ENCODE measurements around the gene RNPEPL1. TPM values are rescaled to one million over a fixed set of nuclear protein-coding genes. Genes with fewer than 3 reads are reported as not detected.
"Not testable (repeated sequence)": the region's sequence is repeated elsewhere in the genome, so short reads cannot be mapped to it uniquely, and the experiment has no call there.

RNPEPL1 gene
- total RNA-seq, 2 experiments from 2014 or later = 124 TPM

DNA sequence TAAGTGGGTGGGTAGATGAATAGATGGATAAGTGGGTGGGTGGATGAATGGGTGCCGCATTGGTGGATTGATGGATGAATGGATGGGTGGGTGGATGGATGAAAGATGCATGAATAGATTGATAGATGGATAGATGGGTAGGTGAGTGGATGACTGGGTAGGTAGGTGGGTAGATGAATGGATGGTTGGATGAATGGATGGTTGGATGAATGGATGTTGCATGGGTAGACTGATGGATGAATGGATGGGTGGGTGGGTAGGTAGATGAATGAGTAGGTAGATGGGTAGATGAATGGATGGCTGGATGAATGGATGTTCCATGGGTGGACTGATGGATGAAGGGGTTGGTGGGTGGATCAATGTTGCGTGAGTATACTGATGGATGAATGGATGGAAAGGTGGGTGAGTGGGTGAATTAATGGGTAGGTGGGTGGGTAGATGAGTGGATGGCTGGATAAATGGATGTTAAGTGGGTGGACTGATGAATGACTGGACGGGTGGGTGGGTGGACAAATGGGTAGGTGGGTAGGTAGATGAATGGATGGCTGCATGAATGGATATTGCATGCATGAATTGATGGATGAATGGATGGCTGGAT lies 41.0 kb upstream of the RNPEPL1 start:
- POLR2A ChIA-PET = no interaction called here
- Mint-ChIP-seq H3K36me3 (peaks cover 86% of the 10 kb centered on the region), H3K9me3 (peaks cover 47% of the 10 kb centered on the region), H3K4me3 (no peak overlapping the region), H3K27ac (no peak overlapping the region), H3K4me1 (peaks cover 1% of the 10 kb centered on the region), H3K27me3 (no peaks in the 10 kb centered on the region)
- no peak for ATAC-seq (ENCODE audit: low read depth)
- DNase-seq = no peak

DNA sequence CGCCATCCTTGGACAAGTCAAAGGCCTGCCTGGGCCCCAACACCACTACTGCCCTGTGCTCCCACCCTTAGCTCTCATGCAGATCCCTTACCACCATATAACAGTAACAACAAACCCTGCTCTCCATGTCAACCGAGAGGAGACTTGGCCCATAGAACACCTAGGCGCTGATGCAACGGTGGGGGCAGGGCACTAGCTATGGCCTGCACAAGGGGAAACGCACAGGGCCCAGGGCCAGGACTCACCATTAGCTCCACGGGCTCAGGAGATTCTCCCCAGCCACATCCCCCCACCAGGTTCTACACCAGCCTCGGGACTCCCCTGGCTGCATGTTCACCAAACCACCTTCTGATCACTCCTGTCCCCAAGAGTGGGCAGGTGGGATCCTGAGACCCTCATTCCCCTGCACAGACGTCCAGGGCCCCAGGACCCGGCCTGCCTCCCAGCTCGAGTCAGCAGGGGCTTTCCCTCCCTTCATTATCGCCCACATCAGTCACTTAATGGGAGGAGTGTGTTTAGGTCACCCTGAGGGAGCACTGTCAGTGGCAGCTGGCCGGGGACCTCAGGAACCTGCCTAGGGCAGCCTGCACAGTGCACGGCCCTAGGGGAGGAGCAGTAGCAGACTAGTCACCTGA lies 39.8 kb upstream of the RNPEPL1 start:
- Mint-ChIP-seq H3K36me3 (peaks cover 86% of the 10 kb centered on the region), H3K4me3 (no peak overlapping the region), H3K9me3 (peaks cover 47% of the 10 kb centered on the region), H3K27me3 (no peaks in the 10 kb centered on the region), H3K27ac (no peak overlapping the region), H3K4me1 (peaks cover 1% of the 10 kb centered on the region)
- no peak for DNase-seq
- POLR2A ChIA-PET = no interaction called here
- ATAC-seq (ENCODE audit: low read depth) = no peak

DNA sequence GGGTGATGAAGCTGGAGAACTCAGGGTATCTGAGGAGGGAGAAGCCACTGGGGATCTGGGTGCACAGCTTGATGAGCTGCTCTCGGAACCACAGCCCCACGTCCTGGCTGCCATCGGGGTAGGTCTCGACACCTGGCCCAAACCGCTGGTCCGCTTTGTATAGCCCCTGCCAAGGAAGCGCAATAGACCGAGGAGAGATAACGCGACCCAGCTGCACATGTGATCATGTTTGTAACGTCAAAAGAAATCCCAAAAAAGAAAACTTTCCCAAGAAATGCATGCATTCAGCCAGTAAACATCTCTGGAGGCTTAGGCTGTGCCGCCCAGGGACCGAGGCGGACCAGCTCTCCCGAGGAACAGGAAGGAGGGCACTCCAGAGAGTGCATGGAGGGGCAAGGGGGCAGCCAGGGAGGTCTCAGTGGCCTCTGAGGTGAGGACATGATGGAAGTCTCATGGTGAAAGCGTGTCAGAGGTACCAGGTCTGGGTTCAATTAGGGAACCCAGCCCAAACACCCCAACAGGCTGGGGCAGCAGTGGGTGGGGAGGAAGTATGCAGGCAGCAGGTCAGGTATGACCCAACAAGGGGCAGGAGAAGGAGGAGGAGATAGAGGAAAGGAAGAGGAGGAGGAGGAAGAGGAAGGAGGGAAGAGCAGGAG lies 38.8 kb upstream of the RNPEPL1 start:
- ATAC-seq (ENCODE audit: low read depth) (no peak), DNase-seq (no peak)
- Mint-ChIP-seq H3K27me3 (no peaks in the 10 kb centered on the region), H3K9me3 (peaks cover 45% of the 10 kb centered on the region), H3K27ac (peak overlapping the region; percentile 42), H3K36me3 (peaks cover 86% of the 10 kb centered on the region), H3K4me1 (peaks cover 1% of the 10 kb centered on the region), H3K4me3 (no peak overlapping the region)
- POLR2A ChIA-PET = no interaction called here

DNA sequence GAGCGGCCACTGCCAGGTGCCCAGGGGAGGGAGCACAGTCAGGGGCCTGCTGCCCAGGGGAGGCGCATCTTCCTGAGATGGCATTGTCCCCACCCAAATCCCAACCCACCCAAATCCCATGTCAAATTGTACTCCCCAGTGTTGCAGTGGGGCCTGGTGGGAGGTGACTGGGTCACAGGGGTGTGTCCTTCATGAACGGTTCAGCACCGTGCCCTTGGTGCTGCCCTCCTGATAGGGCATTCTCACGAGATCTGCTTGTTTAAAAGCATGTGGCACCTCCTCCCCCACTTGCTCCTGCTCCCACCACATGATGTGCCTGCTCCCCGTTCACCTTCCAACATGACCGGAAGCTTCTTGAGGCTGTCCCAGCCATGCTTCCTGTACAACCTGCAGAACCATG lies 38.1 kb upstream of the RNPEPL1 start:
- no peak overlapping the region for H3K27ac Mint-ChIP-seq
- H3K4me3 Mint-ChIP-seq = no peak overlapping the region
- DNase-seq (no peak), ATAC-seq (ENCODE audit: low read depth) (no peak)
- POLR2A ChIA-PET = no interaction called here
- H3K27me3 Mint-ChIP-seq = no peaks in the 10 kb centered on the region
- peaks cover 87% of the 10 kb centered on the region for H3K36me3 Mint-ChIP-seq
- peaks cover 41% of the 10 kb centered on the region for H3K9me3 Mint-ChIP-seq
- H3K4me1 Mint-ChIP-seq = no peaks in the 10 kb centered on the region

DNA sequence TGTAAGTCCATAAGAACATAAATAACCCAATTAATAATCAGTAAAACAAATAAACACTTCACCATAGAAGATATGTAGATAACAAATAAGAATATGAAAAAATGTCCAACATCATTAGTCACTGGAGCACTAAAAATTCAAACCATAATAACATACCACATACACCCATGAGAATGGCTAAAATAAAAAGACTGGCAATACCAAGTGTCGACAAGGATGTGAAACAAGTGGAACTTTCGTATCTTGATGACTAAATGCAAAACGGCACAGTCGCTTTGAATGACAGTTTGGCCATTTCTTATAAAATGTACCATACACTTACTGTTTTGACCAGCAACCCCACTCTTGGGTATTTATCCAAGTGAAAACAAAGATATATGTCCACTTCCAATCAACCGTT lies 37.2 kb upstream of the RNPEPL1 start:
- Mint-ChIP-seq H3K36me3 (peaks cover 84% of the 10 kb centered on the region), H3K9me3 (peaks cover 37% of the 10 kb centered on the region), H3K27ac (no peak overlapping the region), H3K27me3 (no peaks in the 10 kb centered on the region), H3K4me1 (no peaks in the 10 kb centered on the region), H3K4me3 (no peak overlapping the region)
- POLR2A ChIA-PET = no interaction called here
- ATAC-seq (ENCODE audit: low read depth) = no peak
- no peak for DNase-seq

DNA sequence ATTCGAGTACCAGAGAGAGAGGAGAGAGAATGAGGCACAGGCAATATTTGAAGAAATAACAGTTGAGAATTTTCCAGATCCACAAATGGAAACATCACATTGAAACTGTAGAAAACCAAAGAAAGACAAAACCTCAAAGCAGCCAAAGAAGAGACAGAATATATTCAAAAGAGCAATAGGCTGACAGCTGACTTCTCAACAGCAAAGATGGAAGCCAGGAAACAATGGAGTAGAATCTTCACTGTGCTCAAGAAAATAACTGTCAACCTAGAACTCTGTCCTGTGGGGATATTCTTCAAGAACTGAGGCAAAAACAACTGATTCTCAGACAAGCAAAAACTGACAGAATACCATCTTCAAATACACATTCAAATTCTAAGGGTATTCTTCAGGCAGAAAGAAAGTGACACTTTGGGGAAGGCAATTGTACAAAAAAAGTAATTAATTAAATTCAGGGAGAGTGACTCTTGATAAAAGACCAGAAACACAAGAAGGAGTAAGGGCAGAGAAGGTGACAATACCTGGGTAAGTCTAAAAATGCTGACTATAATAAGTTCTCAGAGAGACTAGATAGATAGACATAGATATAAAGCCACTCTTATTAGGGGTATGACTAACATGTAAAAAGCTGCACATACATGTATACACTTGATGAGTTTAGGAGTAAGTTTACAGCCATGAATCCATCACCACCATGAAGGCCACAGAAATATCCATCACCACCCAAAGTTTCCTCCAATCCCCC lies 36.1 kb upstream of the RNPEPL1 start:
- no peak for ATAC-seq (ENCODE audit: low read depth)
- Mint-ChIP-seq H3K27me3 (no peaks in the 10 kb centered on the region), H3K4me1 (no peaks in the 10 kb centered on the region), H3K27ac (no peak overlapping the region), H3K4me3 (no peak overlapping the region), H3K36me3 (peaks cover 74% of the 10 kb centered on the region), H3K9me3 (peaks cover 29% of the 10 kb centered on the region)
- POLR2A ChIA-PET = no interaction called here
- DNase-seq = no peak

DNA sequence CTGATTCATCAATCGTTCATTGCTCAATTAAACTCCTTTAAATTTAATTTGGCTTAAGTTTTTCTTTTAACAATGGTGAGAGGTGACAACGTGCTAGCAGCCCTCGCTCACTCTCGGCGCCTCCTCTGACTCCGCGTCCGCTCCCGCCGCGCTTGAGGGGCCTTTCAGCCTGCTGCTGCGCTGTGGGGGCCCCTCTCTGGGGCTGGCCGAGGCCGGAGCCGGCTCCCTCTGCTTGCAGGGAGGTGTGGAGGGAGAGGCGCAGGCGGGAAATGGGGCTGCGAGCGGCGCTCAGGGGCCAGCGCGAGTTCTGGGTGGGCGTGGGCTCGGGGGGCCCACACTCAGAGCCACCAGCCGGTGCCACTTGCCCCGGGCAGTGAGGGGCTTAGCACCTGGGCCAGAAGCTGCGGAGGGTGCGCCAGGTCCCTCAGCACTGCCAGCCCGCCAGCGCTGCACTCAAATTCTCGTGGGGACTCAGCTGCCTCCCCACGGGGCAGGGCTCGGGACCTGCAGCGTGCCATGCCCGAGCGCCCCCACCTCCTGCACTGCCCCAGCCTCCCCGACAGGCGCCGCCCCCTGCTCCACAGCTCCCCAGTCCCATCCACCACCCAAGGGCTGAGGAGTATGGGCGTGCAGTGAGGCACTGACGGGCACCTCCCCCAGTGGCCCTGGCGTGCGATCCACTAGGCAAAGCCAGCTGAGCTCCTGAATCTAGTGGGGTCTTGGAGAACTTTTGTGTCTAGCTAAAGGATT lies 30.1 kb upstream of the RNPEPL1 start:
- H3K36me3 Mint-ChIP-seq = peaks cover 60% of the 10 kb centered on the region
- POLR2A ChIA-PET = no interaction called here
- ATAC-seq (ENCODE audit: low read depth) = no peak

DNA sequence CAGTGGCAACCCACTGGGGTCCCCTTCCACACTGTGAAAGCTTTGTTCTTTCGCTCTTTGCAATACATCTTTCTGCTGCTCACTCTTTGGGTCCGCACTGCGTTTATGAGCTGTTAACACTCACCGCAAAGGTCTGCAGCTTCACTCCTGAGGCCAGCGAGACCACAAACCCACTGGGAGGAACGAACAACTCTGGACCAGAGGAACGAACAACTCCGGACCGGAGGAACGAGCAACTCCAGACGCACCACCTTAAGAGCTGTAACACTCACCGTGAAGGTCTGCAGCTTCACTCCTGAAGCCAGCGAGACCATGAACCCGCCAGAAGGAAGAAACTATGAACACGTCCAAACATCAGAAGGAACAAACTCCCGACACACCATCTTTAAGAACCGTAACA lies 29.2 kb upstream of the RNPEPL1 start:
- H3K27me3 Mint-ChIP-seq; H3K4me1 Mint-ChIP-seq; H3K4me3 Mint-ChIP-seq; H3K27ac Mint-ChIP-seq; DNase-seq; H3K9me3 Mint-ChIP-seq; POLR2A ChIA-PET; ATAC-seq (ENCODE audit: low read depth): not testable (repeated sequence)
- H3K36me3 Mint-ChIP-seq = peaks cover 55% of the 10 kb centered on the region

More for the DNA sequence above, 30.1 kb upstream of the RNPEPL1 start:
- DNase-seq = no peak
- no peaks in the 10 kb centered on the region for H3K4me1 Mint-ChIP-seq
- H3K9me3 Mint-ChIP-seq = peaks cover 5% of the 10 kb centered on the region
- no peak overlapping the region for H3K4me3 Mint-ChIP-seq
- no peak overlapping the region for H3K27ac Mint-ChIP-seq
- H3K27me3 Mint-ChIP-seq = no peaks in the 10 kb centered on the region

DNA sequence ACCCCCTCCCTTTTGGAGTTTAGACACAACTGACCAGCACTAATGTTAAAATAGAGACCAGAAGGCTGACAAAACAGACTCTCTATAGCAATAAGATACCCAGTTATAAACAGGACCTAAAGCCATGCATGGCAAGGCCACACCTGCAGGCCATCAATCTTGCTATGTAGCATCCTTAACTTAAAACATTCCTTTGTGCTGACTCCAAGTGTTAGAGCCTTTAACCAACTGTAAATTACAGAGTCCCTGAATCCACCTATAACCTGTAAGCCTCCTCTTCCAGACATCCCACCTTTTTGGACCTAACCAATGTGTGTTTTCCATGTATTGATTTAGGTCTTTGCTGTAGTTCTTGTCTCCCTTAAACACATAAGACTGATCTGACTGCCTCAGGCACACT lies 28.4 kb upstream of the RNPEPL1 start:
- POLR2A ChIA-PET = no interaction called here
- H3K36me3 Mint-ChIP-seq = peaks cover 51% of the 10 kb centered on the region
- DNase-seq = no peak
- H3K27ac Mint-ChIP-seq = no peak overlapping the region
- H3K27me3 Mint-ChIP-seq = no peaks in the 10 kb centered on the region
- no peak for ATAC-seq (ENCODE audit: low read depth)
- H3K4me1 Mint-ChIP-seq = no peaks in the 10 kb centered on the region
- no peak overlapping the region for H3K4me3 Mint-ChIP-seq
- H3K9me3 Mint-ChIP-seq = peaks cover 3% of the 10 kb centered on the region

DNA sequence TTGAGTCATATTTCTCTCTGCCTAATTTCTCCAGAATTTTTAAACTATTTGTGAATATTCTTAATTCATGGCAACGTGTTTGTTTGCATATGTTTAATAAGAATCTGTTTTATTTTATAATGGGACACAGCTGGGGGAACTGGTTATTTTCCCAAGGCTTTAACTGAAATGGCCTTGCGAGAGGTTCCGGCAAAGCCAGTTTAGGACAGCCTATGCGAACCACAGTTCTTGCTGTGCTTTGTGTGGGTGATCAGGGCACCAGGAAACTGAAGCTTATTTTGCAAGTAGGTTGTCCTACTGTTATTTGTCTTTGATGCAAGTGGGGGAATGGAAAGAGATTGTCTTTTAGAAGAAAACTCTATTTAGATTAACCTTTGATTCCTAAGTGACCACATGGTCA lies 17.0 kb upstream of the RNPEPL1 start:
- no peak overlapping the region for H3K27ac Mint-ChIP-seq
- no peak overlapping the region for H3K4me3 Mint-ChIP-seq
- no peak for DNase-seq
- POLR2A ChIA-PET = no interaction called here
- H3K27me3 Mint-ChIP-seq = no peaks in the 10 kb centered on the region
- peaks cover 12% of the 10 kb centered on the region for H3K9me3 Mint-ChIP-seq
- ATAC-seq (ENCODE audit: low read depth) = no peak
- peaks cover 1% of the 10 kb centered on the region for H3K4me1 Mint-ChIP-seq
- peaks cover 37% of the 10 kb centered on the region for H3K36me3 Mint-ChIP-seq

DNA sequence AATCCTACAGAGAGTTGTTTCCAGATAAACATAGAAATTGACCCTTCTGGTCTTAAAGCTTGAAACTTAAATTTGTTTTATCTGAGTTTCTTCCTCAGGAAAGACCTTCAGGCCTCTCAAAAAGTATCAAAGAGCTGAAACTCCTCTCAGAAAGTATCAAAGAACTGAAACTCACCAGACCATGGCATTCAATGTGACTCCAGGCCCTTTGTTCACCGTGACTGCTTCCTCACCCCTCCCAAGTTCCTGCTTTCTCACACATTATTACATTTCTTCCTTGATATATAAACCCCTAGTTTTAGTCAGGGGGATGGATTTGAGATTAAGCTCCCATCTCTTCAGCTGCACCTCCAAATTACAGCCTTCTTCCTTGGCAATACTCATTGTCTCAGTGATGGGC lies 16.5 kb upstream of the RNPEPL1 start:
- Mint-ChIP-seq H3K4me1 (peaks cover 4% of the 10 kb centered on the region), H3K9me3 (peaks cover 12% of the 10 kb centered on the region), H3K4me3 (no peak overlapping the region), H3K36me3 (peaks cover 34% of the 10 kb centered on the region), H3K27me3 (no peaks in the 10 kb centered on the region), H3K27ac (no peak overlapping the region)
- POLR2A ChIA-PET = no interaction called here
- ATAC-seq (ENCODE audit: low read depth) (no peak), DNase-seq (no peak)

DNA sequence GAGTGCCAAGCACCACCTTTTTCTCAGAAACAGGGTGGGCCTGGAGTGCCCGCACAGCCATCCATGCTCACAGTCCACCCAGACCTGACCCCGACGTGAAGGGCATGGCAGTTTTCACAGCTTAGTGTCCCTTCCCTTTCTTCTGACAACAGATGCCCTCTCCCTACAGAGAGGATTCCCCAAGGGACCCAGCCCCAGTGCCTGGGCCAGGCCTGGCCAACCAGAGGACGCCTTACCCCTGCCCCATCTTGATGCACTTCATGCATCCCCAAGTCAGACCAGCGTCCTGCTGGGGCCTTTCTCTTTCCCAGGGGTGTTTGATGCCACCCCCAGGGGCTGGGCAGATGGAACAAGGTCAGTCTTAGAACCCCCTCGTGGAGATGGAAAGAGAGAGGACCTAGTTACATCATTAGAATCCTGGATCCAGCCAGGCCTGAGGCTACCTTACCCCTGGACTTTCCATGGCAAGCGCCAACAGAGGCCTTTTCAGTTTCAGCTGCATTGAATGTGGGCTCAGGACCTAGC lies 14.3 kb upstream of the RNPEPL1 start:
- POLR2A ChIA-PET = no interaction called here
- Mint-ChIP-seq H3K4me1 (peaks cover 13% of the 10 kb centered on the region), H3K4me3 (no peak overlapping the region), H3K36me3 (peaks cover 28% of the 10 kb centered on the region), H3K27me3 (no peaks in the 10 kb centered on the region), H3K27ac (no peak overlapping the region), H3K9me3 (peaks cover 9% of the 10 kb centered on the region)
- ATAC-seq (ENCODE audit: low read depth) = no peak
- DNase-seq = no peak
